Left lobe of liver (tissue), 1 donor: ENCODE measurements around the gene ZBTB3. TPM values are rescaled to one million over a fixed set of nuclear protein-coding genes. Genes with fewer than 3 reads are reported as not detected.

Experiments used
- total RNA-seq: library from RNA; stranded (reverse); gene quantifications from one replicate; pipeline ENCODE4 v1.2.1, GENCODE V29; 2021
- donor health status: DM: no; HTN: yes; CAD: no.

Gene ZBTB3
- total RNA-seq, 1 donor from 2014 or later: 5.5 TPM

Other genes with a start within 250 kb of the ZBTB3 start
- gene AHNAK, start 207.4 kb downstream of the ZBTB3 start, total RNA-seq: 115 TPM
- gene EEF1G, start 180.3 kb downstream of the ZBTB3 start, total RNA-seq: 441 TPM
- 32.6 TPM for gene TUT1, start 162.6 kb downstream of the ZBTB3 start, total RNA-seq
- 24.4 TPM for gene MTA2, start 152.3 kb downstream of the ZBTB3 start, total RNA-seq
- gene EML3, start 141.4 kb downstream of the ZBTB3 start, total RNA-seq: 29.9 TPM
- gene ROM1, start 140.9 kb downstream of the ZBTB3 start, total RNA-seq: 1.1 TPM
- gene B3GAT3, start 132.2 kb downstream of the ZBTB3 start, total RNA-seq: 16.8 TPM
- 220 TPM for gene GANAB, start 107.5 kb downstream of the ZBTB3 start, total RNA-seq
- gene INTS5, start 100.9 kb downstream of the ZBTB3 start, total RNA-seq: 12.8 TPM
- 30.4 TPM for gene C11orf98, start 89.0 kb downstream of the ZBTB3 start, total RNA-seq
- 3.4 TPM for gene CSKMT, start 88.8 kb downstream of the ZBTB3 start, total RNA-seq
- gene UQCC3, start 82.5 kb downstream of the ZBTB3 start, total RNA-seq: 4.9 TPM
- 3.3 TPM for gene LBHD1, start 81.9 kb downstream of the ZBTB3 start, total RNA-seq
- gene UBXN1, start 75.1 kb downstream of the ZBTB3 start, total RNA-seq: 30.5 TPM
- gene LRRN4CL, start 64.6 kb downstream of the ZBTB3 start, total RNA-seq: not detected
- gene BSCL2, start 46.7 kb downstream of the ZBTB3 start, total RNA-seq: 35.1 TPM
- 0.20 TPM for gene GNG3, start 46.5 kb downstream of the ZBTB3 start, total RNA-seq
- gene HNRNPUL2, start 26.7 kb downstream of the ZBTB3 start, total RNA-seq: 13.7 TPM
- 11.2 TPM for gene TTC9C, start 25.7 kb downstream of the ZBTB3 start, total RNA-seq
- 22.7 TPM for gene POLR2G, start 7.4 kb upstream of the ZBTB3 start, total RNA-seq
- 22.9 TPM for gene TAF6L, start 17.2 kb upstream of the ZBTB3 start, total RNA-seq
- 27.5 TPM for gene TMEM179B, start 33.2 kb upstream of the ZBTB3 start, total RNA-seq
- 7.6 TPM for gene TMEM223, start 37.8 kb upstream of the ZBTB3 start, total RNA-seq
- 42.8 TPM for gene NXF1, start 51.3 kb upstream of the ZBTB3 start, total RNA-seq
- 23.8 TPM for gene STX5, start 77.9 kb upstream of the ZBTB3 start, total RNA-seq
- not detected for gene TEX54, start 78.7 kb upstream of the ZBTB3 start, total RNA-seq
- 20.5 TPM for gene WDR74, start 85.4 kb upstream of the ZBTB3 start, total RNA-seq
- 64.8 TPM for gene SLC3A2, start 126.7 kb upstream of the ZBTB3 start, total RNA-seq
- gene CHRM1, start 167.2 kb upstream of the ZBTB3 start, total RNA-seq: not detected
- gene SLC22A6, start 230.8 kb upstream of the ZBTB3 start, total RNA-seq: not detected